SU-DHL-6 (cell line): ENCODE results near the gene ENOX1.

Experiments used
- H2AFZ ChIP-seq: fragments of 200-600 bp; sonication (generic); 2 replicates; pipeline ENCODE4 v1.6.1; 2014; ENCODE audit warnings: low read depth, mild to moderate bottlenecking, moderate library complexity, mixed read lengths, antibody characterized with exemption, low read length; ENCODE audit not compliant: severe bottlenecking
- H3F3A ChIP-seq: fragments of 200-600 bp; shearing (Covaris generic); 2 replicates; pipeline ENCODE4 v1.6.0; 2016; ENCODE audit warnings: antibody characterized with exemption, mild to moderate bottlenecking; ENCODE audit not compliant: insufficient read depth
- H3K27ac ChIP-seq: fragments of 200-600 bp; sonication (generic); 2 replicates; pipeline ENCODE4 v1.5.1; 2016; ENCODE audit warnings: low read depth, mild to moderate bottlenecking, low read length, moderate library complexity, mixed read lengths
- H3K27me3 ChIP-seq: fragments of 200-600 bp; sonication (generic), shearing (Covaris generic); 2 replicates; pipeline ENCODE4 v1.6.0; 2014; ENCODE audit warnings: mild to moderate bottlenecking, low read length
- H3K36me3 ChIP-seq: fragments of 200-600 bp; sonication (generic); 2 replicates; pipeline ENCODE4 v1.6.1; 2014; ENCODE audit warnings: mild to moderate bottlenecking, low read length, mixed read lengths
- H3K4me2 ChIP-seq: fragments of 300-600, 200-600 bp; shearing (Covaris generic), sonication (generic); 2 replicates; pipeline ENCODE4 v1.6.0; 2014; ENCODE audit warnings: low read length, low read depth, mild to moderate bottlenecking; ENCODE audit not compliant: poor library complexity, severe bottlenecking
- H3K4me3 ChIP-seq: fragments of 200-600 bp; sonication (generic); 2 replicates; pipeline ENCODE4 v1.5.1; 2014; ENCODE audit warnings: antibody characterized with exemption, low read length, mild to moderate bottlenecking, mixed read lengths; ENCODE audit not compliant: insufficient read depth, poor library complexity, severe bottlenecking
- H3K79me2 ChIP-seq: fragments of 200-600 bp; sonication (generic); 2 replicates; pipeline ENCODE4 v1.6.1; 2014; ENCODE audit warnings: mild to moderate bottlenecking, low read length, moderate library complexity; ENCODE audit not compliant: insufficient read depth
- H3K9ac ChIP-seq: fragments of 200-600 bp; sonication (generic); 2 replicates; pipeline ENCODE4 v1.7.0; 2014; ENCODE audit warnings: mild to moderate bottlenecking, low read length
- H3K9me2 ChIP-seq: fragments of 200-600 bp; sonication (generic); replicated peaks from 2 replicates; pipeline ENCODE4 v1.6.1; 2014; ENCODE audit warnings: low read length; ENCODE audit not compliant: insufficient read depth
- H3K9me3 ChIP-seq: fragments of 200-600 bp; sonication (generic); 2 replicates; pipeline ENCODE4 v1.6.1; 2014; ENCODE audit warnings: low read length, mixed read lengths; ENCODE audit not compliant: insufficient read depth
- H4K20me1 ChIP-seq: fragments of 200-600 bp; sonication (generic); 2 replicates; pipeline ENCODE4 v1.6.1; 2014; ENCODE audit warnings: low read depth, mild to moderate bottlenecking, antibody characterized with exemption, low read length, moderate library complexity, mixed read lengths
- EZH2phosphoT487 ChIP-seq: fragments of 200-600 bp; sonication (generic), shearing (Covaris generic); conservative IDR thresholded peaks from 2 replicates; pipeline ENCODE4 v1.6.1; 2018; ENCODE audit warnings: mild to moderate bottlenecking, antibody characterized with exemption, low read length, moderate library complexity, mixed read lengths
- TF ChIP-seq, protein P1 (sequence below): fragments of 200-600 bp; sonication (generic); IDR thresholded peaks from one replicate; pipeline ENCODE4 v1.5.1; 2017; ENCODE audit warnings: antibody characterized with exemption, mild to moderate bottlenecking, low read length, moderate library complexity; ENCODE audit not compliant: insufficient read depth, poor library complexity, severe bottlenecking

ENOX1 gene

DNA sequence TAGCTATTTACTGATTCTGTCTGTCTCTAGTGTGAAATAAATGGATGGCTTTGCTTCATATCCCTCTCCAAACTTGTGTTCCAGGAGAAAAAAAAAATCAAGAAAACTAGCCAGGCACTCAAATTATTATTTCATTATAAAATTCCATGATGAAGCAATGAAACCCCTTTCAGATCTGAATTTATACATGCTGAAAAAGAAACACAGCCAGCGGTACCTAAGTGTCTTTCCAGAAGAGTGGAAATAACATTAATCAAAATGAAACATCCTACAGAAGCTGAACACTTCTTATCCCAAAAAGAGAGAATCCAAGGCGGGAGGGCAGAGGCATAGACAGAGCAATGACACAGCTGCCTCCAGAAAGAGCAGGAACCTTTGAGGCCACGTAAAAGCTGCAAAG lies 15.9 kb downstream of the ENOX1 start:
- H3K9me2 ChIP-seq, result no peaks in the 10 kb centered on the region
- H3K4me2 ChIP-seq, result no peak overlapping the region
- no peak overlapping the region for H3K27ac ChIP-seq
- no peaks in the 10 kb centered on the region for H4K20me1 ChIP-seq
- no peaks in the 10 kb centered on the region for H3K36me3 ChIP-seq
- H2AFZ ChIP-seq, result no peak overlapping the region
- no peaks in the 10 kb centered on the region for H3F3A ChIP-seq
- no peak for TF ChIP-seq EZH2phosphoT487
- TF ChIP-seq, protein P1, sequence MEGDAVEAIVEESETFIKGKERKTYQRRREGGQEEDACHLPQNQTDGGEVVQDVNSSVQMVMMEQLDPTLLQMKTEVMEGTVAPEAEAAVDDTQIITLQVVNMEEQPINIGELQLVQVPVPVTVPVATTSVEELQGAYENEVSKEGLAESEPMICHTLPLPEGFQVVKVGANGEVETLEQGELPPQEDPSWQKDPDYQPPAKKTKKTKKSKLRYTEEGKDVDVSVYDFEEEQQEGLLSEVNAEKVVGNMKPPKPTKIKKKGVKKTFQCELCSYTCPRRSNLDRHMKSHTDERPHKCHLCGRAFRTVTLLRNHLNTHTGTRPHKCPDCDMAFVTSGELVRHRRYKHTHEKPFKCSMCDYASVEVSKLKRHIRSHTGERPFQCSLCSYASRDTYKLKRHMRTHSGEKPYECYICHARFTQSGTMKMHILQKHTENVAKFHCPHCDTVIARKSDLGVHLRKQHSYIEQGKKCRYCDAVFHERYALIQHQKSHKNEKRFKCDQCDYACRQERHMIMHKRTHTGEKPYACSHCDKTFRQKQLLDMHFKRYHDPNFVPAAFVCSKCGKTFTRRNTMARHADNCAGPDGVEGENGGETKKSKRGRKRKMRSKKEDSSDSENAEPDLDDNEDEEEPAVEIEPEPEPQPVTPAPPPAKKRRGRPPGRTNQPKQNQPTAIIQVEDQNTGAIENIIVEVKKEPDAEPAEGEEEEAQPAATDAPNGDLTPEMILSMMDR, result no peak
- no peak overlapping the region for H3K9ac ChIP-seq
- H3K27me3 ChIP-seq, result no peaks in the 10 kb centered on the region
- H3K79me2 ChIP-seq, result no peaks in the 10 kb centered on the region
- no peaks in the 10 kb centered on the region for H3K9me3 ChIP-seq
- H3K4me3 ChIP-seq, result no peak overlapping the region

DNA sequence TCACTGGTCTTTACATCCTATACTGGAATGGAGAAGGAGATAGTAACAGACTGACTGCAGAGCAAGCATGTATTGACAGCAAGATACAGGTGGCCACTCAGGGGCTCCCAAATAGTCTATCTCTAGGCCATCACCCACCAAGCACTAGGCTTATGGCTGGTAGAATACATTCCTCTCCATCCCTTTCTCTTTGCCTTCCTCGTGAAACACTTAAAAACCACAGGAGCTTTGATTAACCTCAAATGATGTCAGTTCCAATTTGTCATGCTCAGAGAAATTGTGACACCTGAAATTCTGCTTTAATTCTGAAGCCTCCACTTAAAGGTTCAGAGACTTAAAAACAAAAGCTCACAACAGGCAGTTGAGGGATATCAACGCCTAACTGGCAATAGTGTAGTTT lies 17.2 kb downstream of the ENOX1 start:
- Histone ChIP-seq H3K9ac (no peak overlapping the region), H3K36me3 (no peaks in the 10 kb centered on the region), H3K27me3 (no peaks in the 10 kb centered on the region), H3F3A (no peaks in the 10 kb centered on the region), H3K4me2 (no peak overlapping the region), H3K27ac (no peak overlapping the region), H4K20me1 (no peaks in the 10 kb centered on the region), H2AFZ (no peak overlapping the region), H3K4me3 (no peak overlapping the region), H3K9me3 (no peaks in the 10 kb centered on the region), H3K9me2 (no peaks in the 10 kb centered on the region), H3K79me2 (no peaks in the 10 kb centered on the region)
- TF ChIP-seq, protein P1, result no peak
- TF ChIP-seq EZH2phosphoT487, result no peak

DNA sequence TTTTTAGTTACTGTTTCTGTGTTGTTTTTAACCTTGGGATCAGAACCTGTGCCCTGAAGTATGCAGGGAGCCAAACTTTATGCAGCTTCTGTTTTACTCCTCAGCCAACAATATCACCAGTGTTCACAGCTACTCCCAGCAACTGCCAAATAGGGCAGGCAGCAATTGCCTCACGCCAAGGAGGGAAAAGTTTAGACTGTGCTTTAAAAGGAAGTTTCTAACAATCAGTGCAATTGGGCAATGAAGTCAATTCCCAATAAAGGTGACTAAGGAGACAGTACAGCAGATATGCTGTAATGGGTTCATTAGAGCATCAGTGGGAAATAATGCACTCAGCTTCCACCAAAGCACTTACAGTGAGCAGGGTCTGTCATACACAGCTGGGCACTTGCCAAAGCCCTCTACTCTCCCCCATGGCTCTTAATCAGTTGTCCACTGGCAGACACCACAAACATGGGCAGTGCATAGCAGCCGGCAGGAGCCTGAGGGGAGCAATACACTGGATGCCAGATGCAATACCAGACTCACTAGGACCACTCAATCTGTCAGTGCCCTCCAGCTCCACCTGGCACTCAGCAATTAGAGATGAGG lies 19.3 kb downstream of the ENOX1 start:
- no peak overlapping the region for H3K27ac ChIP-seq
- TF ChIP-seq EZH2phosphoT487, result no peak
- TF ChIP-seq, protein P1, result no peak
- H3K9me3 ChIP-seq, result no peaks in the 10 kb centered on the region
- no peaks in the 10 kb centered on the region for H3K79me2 ChIP-seq
- no peaks in the 10 kb centered on the region for H3F3A ChIP-seq
- H3K9me2 ChIP-seq, result no peaks in the 10 kb centered on the region
- H4K20me1 ChIP-seq, result no peaks in the 10 kb centered on the region
- H3K27me3 ChIP-seq, result no peaks in the 10 kb centered on the region
- no peaks in the 10 kb centered on the region for H3K36me3 ChIP-seq
- H2AFZ ChIP-seq, result no peak overlapping the region
- H3K4me3 ChIP-seq, result no peak overlapping the region
- no peak overlapping the region for H3K9ac ChIP-seq
- no peak overlapping the region for H3K4me2 ChIP-seq
